ENCODE results near the gene PAM.

DNA sequence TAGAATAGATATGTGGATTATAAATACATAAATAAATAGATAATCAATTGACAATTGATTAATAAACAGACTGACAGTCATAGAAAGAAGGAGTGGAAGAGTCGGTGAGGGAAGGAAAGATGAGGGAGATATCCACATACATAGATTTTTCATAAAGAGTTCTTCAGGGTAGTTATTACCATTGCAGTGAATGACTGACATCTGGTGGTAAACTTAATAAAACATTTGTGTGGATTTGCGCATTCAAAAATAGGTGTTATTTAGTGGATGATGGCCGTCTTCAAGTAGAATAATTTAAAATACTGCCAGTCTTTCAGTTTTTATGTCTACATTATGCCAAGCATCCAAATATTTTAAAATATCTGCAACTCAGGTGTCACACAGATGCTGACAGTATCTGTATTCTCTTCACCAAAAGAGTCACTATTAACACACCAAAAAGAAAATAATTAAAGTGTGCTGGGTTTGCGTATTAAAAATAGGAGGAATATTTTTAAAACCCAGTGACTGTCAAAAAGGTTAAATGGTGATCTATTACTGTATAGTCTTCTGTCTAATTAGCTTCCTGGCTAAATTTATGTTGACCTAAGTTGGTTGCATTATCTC, 286.1 kb downstream of the PAM start:
- TF ChIP-seq EP300 (IDR thresholded peaks at IDR 0.05) (no peak), CTCF (IDR thresholded peaks at IDR 0.05) (no peak), POLR2A (IDR thresholded peaks at IDR 0.05) (no peak), POLR2AphosphoS5 (IDR thresholded peaks at IDR 0.05) (no peak)
